ENCODE results near the gene CLASP1. TPM values are rescaled to one million over a fixed set of nuclear protein-coding genes. Genes with fewer than 3 reads are reported as not detected.
"Not testable (repeated sequence)": the region's sequence is repeated elsewhere in the genome, so short reads cannot be mapped to it uniquely, and the experiment has no call there.

CLASP1 gene
- total RNA-seq, 1 donor from 2014 or later, result 31.3 TPM

GRCh38 chr2:121662656-121663055 is 13.4 kb upstream of the CLASP1 start:
- no peak for DNase-seq (ENCODE audit: low read depth, low spot score)

DNA sequence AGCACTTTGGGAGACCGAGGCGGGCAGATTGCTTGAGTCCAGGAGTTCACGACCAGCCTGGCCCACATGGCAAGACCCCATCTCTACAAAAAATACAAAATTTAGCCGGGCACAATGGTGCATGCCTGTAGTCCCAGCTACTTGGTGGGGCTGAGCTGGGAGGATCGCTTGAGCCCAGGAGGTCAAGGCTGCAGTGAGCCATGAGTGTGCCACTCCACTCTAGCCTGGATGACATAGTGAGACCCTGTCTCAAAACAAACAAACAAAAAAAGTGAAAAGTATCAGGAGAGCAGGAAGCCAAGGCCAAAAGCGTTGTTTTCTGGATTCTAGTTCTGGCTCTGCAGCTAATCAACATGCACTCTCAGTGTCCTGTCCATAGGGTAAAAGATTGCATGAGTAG is 10.7 kb upstream of the CLASP1 start:
- no peak for DNase-seq (ENCODE audit: low read depth, low spot score)

- not testable (repeated sequence) for DNase-seq (ENCODE audit: low read depth, low spot score)
Observed at GRCh38 chr2:121658393-121658792, 9.1 kb upstream of the CLASP1 start.

GRCh38 chr2:121653035-121653434 is 3.8 kb upstream of the CLASP1 start:
- no peak for DNase-seq (ENCODE audit: low read depth, low spot score)

GRCh38 chr2:121650315-121650930 is 1.2 kb upstream of the CLASP1 start:
- DNase-seq (ENCODE audit: low read depth, low spot score), result no peak

- DNase-seq (ENCODE audit: low read depth, low spot score), result peak; percentile 93
Observed at GRCh38 chr2:121649596-121650314, 493 bp upstream of the CLASP1 start.

DNA sequence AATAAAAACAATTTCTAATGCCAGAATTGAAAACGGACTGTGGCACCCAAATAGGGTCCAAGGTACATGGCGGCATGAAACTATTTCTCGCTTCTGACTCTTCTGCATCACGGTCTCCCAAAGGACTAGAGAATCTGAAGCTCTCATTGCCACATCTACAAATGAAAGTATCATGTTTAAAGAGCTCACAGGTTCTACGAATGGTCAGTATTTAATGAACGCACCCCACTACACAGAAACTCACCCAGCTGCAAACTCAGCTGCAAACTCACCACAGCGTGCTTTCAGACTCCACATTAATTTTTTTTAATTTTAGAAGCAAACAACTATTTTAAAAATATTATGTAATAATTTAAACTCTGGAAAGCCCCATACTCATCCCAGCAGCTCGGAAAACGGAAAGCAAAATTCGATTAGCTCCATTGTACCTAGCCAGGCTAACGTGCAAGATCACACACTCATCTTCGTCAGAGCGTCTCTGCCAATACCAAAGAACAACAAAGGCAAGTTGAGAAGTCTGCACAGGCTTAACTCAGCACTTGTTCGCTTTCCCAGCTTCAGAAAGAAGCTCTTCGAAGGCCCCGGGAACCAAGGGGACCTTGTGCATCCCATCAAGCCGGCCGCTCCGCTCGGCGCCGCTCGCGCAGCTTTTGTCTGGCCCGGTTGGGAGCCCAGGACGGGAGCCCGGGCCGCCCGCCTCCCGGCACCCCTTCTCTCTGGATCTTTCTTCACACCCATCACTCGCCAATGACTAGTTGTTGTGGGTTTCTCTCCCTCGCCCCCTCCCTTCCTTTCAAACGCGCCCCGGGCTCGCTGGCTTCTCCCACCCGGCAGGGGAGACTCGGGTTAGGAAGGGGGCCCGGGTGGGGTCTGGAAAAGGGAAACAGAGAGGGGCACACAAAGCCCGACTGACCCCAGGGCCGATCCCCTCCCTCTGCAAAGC is 785 bp downstream of the CLASP1 start:
- no peak for DNase-seq (ENCODE audit: low read depth, low spot score)

DNA sequence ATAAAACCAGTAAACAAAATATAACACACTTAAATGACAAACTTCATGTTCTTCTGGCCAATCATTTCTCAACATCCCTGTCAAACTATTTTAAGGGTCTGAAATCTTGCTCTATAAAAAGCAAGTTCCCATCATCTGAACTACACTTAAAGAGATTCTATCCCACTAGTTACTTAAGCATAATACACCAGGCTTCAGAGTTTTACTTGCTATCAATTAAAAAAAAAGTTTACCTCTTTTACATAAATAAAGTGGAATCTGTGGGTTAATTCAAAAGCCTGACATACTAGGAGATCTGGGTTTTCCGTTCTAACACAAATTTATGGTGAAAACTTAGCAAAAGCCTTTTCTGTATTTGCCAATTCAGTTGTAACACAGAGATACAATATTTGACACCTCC is 1.9 kb downstream of the CLASP1 start:
- no peak for DNase-seq (ENCODE audit: low read depth, low spot score)

- DNase-seq (ENCODE audit: low read depth, low spot score), result no peak
Observed at GRCh38 chr2:121644715-121645114, 4.5 kb downstream of the CLASP1 start.

- no peak for DNase-seq (ENCODE audit: low read depth, low spot score)
Observed at GRCh38 chr2:121643877-121644276, 5.4 kb downstream of the CLASP1 start.

GRCh38 chr2:121640380-121641316 is 8.6 kb downstream of the CLASP1 start:
- no peak for DNase-seq (ENCODE audit: low read depth, low spot score)

- not testable (repeated sequence) for DNase-seq (ENCODE audit: low read depth, low spot score)
Observed at GRCh38 chr2:121639846-121640245, 9.4 kb downstream of the CLASP1 start.

DNA sequence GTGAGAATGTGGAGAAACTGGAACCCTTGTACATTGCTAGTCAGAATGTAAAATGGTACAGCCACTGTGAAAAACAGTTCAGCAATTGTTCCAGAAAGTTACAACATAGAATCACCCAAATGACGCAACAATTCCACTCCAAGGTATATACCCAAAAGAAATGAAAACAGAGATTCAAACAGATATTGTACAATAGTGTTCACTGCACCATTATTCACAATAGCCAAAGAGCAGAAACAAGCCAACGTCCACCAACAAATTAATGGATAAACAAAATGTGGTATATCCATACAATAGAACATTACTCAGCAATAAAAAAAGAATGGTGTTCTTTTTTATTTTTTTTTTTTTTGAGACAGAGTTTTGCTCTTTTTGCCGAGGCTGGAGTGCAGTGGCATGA is 10.9 kb downstream of the CLASP1 start:
- no peak for DNase-seq (ENCODE audit: low read depth, low spot score)

GRCh38 chr2:121635371-121635770 is 13.9 kb downstream of the CLASP1 start:
- DNase-seq (ENCODE audit: low read depth, low spot score), result no peak

GRCh38 chr2:121634354-121635307 is 14.6 kb downstream of the CLASP1 start:
- DNase-seq (ENCODE audit: low read depth, low spot score), result no peak

- DNase-seq (ENCODE audit: low read depth, low spot score), result no peak
Observed at GRCh38 chr2:121633463-121633862, 15.8 kb downstream of the CLASP1 start.

- no peak for DNase-seq (ENCODE audit: low read depth, low spot score)
Observed at GRCh38 chr2:121627525-121628050, 21.7 kb downstream of the CLASP1 start.

DNA sequence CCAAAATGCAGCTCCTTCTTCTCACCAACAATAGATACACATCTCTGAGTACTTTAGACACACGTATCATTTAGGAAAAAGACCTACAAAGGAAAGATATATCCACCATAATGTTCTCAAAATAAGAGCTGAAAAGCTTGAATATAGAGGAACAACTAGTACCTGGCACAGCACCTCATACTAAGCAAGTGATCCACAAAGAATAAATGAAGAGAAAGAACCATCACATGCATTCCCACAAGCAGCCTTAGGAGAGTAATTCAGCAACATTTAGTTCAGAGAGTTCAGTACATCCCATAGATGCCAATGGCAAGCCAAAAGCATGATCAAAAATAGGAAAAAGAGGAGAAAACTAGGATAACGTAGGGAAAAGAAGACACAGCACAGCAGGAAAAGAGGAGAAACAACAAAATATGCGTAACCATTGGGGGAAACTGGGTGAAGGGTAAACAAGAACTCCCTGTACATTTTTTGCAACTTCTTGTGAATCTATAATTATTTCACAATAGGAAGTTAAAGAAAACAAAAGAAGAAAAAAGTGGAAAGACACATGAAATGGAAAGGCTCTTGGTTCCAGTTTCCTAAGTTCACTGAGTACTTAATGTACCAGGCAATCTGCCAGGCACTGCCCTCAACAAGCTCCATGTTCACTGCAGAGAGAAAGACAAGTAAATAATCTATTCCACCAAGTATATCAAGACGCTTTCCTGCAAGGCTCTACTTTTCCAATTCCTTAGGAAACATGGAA is 22.3 kb downstream of the CLASP1 start:
- DNase-seq (ENCODE audit: low read depth, low spot score), result peak; percentile 65

- no peak for DNase-seq (ENCODE audit: low read depth, low spot score)
Observed at GRCh38 chr2:121625953-121626352, 23.3 kb downstream of the CLASP1 start.
